ENCODE measurements around the gene UBXN11.

GRCh38 chr1:26259578-26259977, 46.9 kb downstream of the UBXN11 start:
- TF ChIP-seq, protein P1, sequence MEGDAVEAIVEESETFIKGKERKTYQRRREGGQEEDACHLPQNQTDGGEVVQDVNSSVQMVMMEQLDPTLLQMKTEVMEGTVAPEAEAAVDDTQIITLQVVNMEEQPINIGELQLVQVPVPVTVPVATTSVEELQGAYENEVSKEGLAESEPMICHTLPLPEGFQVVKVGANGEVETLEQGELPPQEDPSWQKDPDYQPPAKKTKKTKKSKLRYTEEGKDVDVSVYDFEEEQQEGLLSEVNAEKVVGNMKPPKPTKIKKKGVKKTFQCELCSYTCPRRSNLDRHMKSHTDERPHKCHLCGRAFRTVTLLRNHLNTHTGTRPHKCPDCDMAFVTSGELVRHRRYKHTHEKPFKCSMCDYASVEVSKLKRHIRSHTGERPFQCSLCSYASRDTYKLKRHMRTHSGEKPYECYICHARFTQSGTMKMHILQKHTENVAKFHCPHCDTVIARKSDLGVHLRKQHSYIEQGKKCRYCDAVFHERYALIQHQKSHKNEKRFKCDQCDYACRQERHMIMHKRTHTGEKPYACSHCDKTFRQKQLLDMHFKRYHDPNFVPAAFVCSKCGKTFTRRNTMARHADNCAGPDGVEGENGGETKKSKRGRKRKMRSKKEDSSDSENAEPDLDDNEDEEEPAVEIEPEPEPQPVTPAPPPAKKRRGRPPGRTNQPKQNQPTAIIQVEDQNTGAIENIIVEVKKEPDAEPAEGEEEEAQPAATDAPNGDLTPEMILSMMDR (IDR thresholded peaks at IDR 0.05) = no peak
- no peak for TF ChIP-seq POLR2A (IDR thresholded peaks at IDR 0.05)
